Measurements from ENCODE around the gene TPSG1.
"Not testable (repeated sequence)": the region's sequence is repeated elsewhere in the genome, so short reads cannot be mapped to it uniquely, and the experiment has no call there.

Gene TPSG1

GRCh38 chr16:1230084-1230470 is 5.0 kb upstream of the TPSG1 start, which contains the start of gene TPSB2:
Gene TPSB2 (minus strand): TSS chr16:1230184. CDS start chr16:1229951, 233 bp downstream.
- DNase-seq, result not testable (repeated sequence)

GRCh38 chr16:1229476-1229875 is 4.4 kb upstream of the TPSG1 start:
- not testable (repeated sequence) for DNase-seq

- DNase-seq, result not testable (repeated sequence)
These were observed 3.2 kb upstream of the TPSG1 start for GRCh38 chr16:1228227-1228626.

GRCh38 chr16:1226692-1227091 is 1.6 kb upstream of the TPSG1 start:
- not testable (repeated sequence) for DNase-seq

GRCh38 chr16:1225728-1226311 is 752 bp upstream of the TPSG1 start:
- not testable (repeated sequence) for DNase-seq

- DNase-seq, result no peak
These were observed 510 bp downstream of the TPSG1 start for GRCh38 chr16:1224558-1224957.

- no peak for DNase-seq
These were observed 1.5 kb downstream of the TPSG1 start for GRCh38 chr16:1223355-1224214.

- no peak for DNase-seq
These were observed 2.3 kb downstream of the TPSG1 start for GRCh38 chr16:1222553-1223354.

- no peak for DNase-seq
These were observed 3.2 kb downstream of the TPSG1 start for GRCh38 chr16:1221628-1222552.

- no peak for DNase-seq
These were observed 4.0 kb downstream of the TPSG1 start for GRCh38 chr16:1220841-1221627.

- no peak for DNase-seq
These were observed 4.9 kb downstream of the TPSG1 start for GRCh38 chr16:1220098-1220728.

- DNase-seq, result no peak
These were observed 6.0 kb downstream of the TPSG1 start for GRCh38 chr16:1218930-1219611.

GRCh38 chr16:1218061-1218929 is 6.8 kb downstream of the TPSG1 start:
- DNase-seq, result no peak

- no peak for DNase-seq
These were observed 7.5 kb downstream of the TPSG1 start for GRCh38 chr16:1217526-1217925.

- DNase-seq, result no peak
These were observed 8.2 kb downstream of the TPSG1 start for GRCh38 chr16:1216681-1217400.

- no peak for DNase-seq
These were observed 8.8 kb downstream of the TPSG1 start for GRCh38 chr16:1216296-1216619.

- no peak for DNase-seq
These were observed 9.3 kb downstream of the TPSG1 start for GRCh38 chr16:1215574-1216295.

GRCh38 chr16:1214719-1215118 is 10.3 kb downstream of the TPSG1 start:
- DNase-seq, result no peak

Measured in DMS79 (cell line).